GM12874 (cell line): ENCODE data around the gene TTC34.

Experiments used
- CTCF ChIP-seq: IDR thresholded peaks from 2 replicates; pipeline ENCODE4 v1.5.1; 2011; ENCODE audit warnings: low read depth, mild to moderate bottlenecking, control low read depth, low read length, moderate library complexity; ENCODE audit not compliant: insufficient read depth

The TTC34 gene

GRCh38 chr1:2589431-2590232, 211.9 kb downstream of the TTC34 start:
- TF ChIP-seq CTCF = no peak

- TF ChIP-seq CTCF = no peak
Observed at GRCh38 chr1:2588661-2589430, 212.6 kb downstream of the TTC34 start.

- no peak for TF ChIP-seq CTCF
Observed at GRCh38 chr1:2587860-2588571, 213.5 kb downstream of the TTC34 start.

GRCh38 chr1:2587071-2587859, 214.2 kb downstream of the TTC34 start:
- TF ChIP-seq CTCF = no peak

- no peak for TF ChIP-seq CTCF
Observed at GRCh38 chr1:2586154-2587070, 215.1 kb downstream of the TTC34 start, which contains the start of gene PRXL2B. PRXL2B (plus strand) TSS chr1:2586777; CDS start chr1:2586886, 109 bp downstream.
